Measurements from ENCODE around the gene STK40. TPM values are rescaled to one million over a fixed set of nuclear protein-coding genes. Genes with fewer than 3 reads are reported as not detected.
A peak's percentile ranks its signal among the peaks of the same experiment; 100 is the strongest.

The STK40 gene
- total and polyA plus RNA-seq, 9 of the 15 experiments (the other 6 are each of a cell fraction or from before 2014, with no cell fraction given): 0.69 to 94.3 (median 39.1) TPM

DNA sequence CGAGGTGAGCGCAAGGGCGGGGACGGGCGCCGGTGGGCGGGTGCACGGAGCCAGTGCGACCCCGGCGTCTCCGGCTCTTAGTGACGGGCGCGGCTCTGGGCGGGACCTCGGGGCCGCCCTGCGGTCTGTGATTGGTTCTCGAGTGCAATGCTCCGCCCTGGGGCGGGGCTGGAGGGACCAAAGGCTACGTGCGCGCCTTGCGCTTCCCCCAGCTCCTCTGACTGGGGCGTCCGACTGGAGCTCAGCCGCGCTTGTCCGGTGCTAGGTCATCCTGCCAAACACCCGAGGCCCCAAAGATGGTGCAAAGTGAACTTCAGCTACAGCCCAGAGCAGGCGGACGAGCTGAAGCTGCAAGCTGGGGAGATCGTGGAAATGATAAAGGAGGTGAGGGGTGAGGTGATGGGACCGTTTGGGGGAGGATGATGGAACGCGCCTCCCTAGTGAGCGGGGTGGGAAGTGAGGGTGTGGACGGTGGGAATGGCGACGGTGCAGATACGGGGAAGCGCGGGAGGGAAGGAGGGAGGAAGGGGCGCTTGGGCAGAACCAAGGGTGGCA lies 78.7 kb downstream of the STK40 start (continued):
- TF ChIP-seq, protein P1, sequence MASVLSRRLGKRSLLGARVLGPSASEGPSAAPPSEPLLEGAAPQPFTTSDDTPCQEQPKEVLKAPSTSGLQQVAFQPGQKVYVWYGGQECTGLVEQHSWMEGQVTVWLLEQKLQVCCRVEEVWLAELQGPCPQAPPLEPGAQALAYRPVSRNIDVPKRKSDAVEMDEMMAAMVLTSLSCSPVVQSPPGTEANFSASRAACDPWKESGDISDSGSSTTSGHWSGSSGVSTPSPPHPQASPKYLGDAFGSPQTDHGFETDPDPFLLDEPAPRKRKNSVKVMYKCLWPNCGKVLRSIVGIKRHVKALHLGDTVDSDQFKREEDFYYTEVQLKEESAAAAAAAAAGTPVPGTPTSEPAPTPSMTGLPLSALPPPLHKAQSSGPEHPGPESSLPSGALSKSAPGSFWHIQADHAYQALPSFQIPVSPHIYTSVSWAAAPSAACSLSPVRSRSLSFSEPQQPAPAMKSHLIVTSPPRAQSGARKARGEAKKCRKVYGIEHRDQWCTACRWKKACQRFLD (CRISPR knock-in tag; IDR thresholded peaks at IDR 0.05): no peak
- TF ChIP-seq KLF16 (IDR thresholded peaks at IDR 0.05) (no peak), NRF1 (conservative IDR thresholded peaks at IDR 0.05 in 1 of 2, IDR thresholded peaks at IDR 0.05 in 1 of 2) (peak; percentile 80 to 84), LARP7 (IDR thresholded peaks at IDR 0.05) (peak; percentile 95), STAT5B (CRISPR knock-in tag; IDR thresholded peaks at IDR 0.05) (no peak), CBX1 (IDR thresholded peaks at IDR 0.05; ENCODE audit: low read depth) (no peak), GATA2 (CRISPR knock-in tag; IDR thresholded peaks at IDR 0.05) (peak; percentile 91), ZNF589 (CRISPR knock-in tag; IDR thresholded peaks at IDR 0.05; ENCODE audit: low read depth) (no peak), ZZZ3 (IDR thresholded peaks at IDR 0.05) (no peak), SOX6 (IDR thresholded peaks at IDR 0.05) (0 out of 2 replicates have a peak, but pooled peaks have one; percentile 33)
- TF ChIP-seq, protein P2, sequence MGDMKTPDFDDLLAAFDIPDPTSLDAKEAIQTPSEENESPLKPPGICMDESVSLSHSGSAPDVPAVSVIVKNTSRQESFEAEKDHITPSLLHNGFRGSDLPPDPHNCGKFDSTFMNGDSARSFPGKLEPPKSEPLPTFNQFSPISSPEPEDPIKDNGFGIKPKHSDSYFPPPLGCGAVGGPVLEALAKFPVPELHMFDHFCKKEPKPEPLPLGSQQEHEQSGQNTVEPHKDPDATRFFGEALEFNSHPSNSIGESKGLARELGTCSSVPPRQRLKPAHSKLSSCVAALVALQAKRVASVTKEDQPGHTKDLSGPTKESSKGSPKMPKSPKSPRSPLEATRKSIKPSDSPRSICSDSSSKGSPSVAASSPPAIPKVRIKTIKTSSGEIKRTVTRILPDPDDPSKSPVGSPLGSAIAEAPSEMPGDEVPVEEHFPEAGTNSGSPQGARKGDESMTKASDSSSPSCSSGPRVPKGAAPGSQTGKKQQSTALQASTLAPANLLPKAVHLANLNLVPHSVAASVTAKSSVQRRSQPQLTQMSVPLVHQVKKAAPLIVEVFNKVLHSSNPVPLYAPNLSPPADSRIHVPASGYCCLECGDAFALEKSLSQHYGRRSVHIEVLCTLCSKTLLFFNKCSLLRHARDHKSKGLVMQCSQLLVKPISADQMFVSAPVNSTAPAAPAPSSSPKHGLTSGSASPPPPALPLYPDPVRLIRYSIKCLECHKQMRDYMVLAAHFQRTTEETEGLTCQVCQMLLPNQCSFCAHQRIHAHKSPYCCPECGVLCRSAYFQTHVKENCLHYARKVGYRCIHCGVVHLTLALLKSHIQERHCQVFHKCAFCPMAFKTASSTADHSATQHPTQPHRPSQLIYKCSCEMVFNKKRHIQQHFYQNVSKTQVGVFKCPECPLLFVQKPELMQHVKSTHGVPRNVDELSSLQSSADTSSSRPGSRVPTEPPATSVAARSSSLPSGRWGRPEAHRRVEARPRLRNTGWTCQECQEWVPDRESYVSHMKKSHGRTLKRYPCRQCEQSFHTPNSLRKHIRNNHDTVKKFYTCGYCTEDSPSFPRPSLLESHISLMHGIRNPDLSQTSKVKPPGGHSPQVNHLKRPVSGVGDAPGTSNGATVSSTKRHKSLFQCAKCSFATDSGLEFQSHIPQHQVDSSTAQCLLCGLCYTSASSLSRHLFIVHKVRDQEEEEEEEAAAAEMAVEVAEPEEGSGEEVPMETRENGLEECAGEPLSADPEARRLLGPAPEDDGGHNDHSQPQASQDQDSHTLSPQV (IDR thresholded peaks at IDR 0.05): no peak
- TF ChIP-seq, protein P3, sequence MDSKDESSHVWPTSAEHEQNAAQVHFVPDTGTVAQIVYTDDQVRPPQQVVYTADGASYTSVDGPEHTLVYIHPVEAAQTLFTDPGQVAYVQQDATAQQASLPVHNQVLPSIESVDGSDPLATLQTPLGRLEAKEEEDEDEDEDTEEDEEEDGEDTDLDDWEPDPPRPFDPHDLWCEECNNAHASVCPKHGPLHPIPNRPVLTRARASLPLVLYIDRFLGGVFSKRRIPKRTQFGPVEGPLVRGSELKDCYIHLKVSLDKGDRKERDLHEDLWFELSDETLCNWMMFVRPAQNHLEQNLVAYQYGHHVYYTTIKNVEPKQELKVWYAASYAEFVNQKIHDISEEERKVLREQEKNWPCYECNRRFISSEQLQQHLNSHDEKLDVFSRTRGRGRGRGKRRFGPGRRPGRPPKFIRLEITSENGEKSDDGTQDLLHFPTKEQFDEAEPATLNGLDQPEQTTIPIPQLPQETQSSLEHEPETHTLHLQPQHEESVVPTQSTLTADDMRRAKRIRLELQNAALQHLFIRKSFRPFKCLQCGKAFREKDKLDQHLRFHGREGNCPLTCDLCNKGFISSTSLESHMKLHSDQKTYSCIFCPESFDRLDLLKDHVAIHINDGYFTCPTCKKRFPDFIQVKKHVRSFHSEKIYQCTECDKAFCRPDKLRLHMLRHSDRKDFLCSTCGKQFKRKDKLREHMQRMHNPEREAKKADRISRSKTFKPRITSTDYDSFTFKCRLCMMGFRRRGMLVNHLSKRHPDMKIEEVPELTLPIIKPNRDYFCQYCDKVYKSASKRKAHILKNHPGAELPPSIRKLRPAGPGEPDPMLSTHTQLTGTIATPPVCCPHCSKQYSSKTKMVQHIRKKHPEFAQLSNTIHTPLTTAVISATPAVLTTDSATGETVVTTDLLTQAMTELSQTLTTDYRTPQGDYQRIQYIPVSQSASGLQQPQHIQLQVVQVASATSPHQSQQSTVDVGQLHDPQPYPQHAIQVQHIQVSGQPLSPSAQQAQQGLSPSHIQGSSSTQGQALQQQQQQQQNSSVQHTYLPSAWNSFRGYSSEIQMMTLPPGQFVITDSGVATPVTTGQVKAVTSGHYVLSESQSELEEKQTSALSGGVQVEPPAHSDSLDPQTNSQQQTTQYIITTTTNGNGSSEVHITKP (IDR thresholded peaks at IDR 0.05; ENCODE audit: partially characterized antibody): peak; percentile 68
- TF ChIP-seq, protein P4, sequence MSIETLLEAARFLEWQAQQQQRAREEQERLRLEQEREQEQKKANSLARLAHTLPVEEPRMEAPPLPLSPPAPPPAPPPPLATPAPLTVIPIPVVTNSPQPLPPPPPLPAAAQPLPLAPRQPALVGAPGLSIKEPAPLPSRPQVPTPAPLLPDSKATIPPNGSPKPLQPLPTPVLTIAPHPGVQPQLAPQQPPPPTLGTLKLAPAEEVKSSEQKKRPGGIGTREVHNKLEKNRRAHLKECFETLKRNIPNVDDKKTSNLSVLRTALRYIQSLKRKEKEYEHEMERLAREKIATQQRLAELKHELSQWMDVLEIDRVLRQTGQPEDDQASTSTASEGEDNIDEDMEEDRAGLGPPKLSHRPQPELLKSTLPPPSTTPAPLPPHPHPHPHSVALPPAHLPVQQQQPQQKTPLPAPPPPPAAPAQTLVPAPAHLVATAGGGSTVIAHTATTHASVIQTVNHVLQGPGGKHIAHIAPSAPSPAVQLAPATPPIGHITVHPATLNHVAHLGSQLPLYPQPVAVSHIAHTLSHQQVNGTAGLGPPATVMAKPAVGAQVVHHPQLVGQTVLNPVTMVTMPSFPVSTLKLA (conservative IDR thresholded peaks at IDR 0.05): peak in 1 of 2 experiments; percentile 43; a peak in 1 of 4 replicates
- TF ChIP-seq, protein P5, sequence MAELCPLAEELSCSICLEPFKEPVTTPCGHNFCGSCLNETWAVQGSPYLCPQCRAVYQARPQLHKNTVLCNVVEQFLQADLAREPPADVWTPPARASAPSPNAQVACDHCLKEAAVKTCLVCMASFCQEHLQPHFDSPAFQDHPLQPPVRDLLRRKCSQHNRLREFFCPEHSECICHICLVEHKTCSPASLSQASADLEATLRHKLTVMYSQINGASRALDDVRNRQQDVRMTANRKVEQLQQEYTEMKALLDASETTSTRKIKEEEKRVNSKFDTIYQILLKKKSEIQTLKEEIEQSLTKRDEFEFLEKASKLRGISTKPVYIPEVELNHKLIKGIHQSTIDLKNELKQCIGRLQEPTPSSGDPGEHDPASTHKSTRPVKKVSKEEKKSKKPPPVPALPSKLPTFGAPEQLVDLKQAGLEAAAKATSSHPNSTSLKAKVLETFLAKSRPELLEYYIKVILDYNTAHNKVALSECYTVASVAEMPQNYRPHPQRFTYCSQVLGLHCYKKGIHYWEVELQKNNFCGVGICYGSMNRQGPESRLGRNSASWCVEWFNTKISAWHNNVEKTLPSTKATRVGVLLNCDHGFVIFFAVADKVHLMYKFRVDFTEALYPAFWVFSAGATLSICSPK (IDR thresholded peaks at IDR 0.05; ENCODE audit: borderline replicate concordance): 0 out of 2 replicates have a peak, but pooled peaks have one; percentile 32
- TF ChIP-seq, protein P6, sequence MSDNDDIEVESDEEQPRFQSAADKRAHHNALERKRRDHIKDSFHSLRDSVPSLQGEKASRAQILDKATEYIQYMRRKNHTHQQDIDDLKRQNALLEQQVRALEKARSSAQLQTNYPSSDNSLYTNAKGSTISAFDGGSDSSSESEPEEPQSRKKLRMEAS (CRISPR knock-in tag; IDR thresholded peaks at IDR 0.05): peak; percentile 61; the same call in 1 of the 2 replicates
